Measurements from ENCODE around the gene EMP1.

EMP1 gene

DNA sequence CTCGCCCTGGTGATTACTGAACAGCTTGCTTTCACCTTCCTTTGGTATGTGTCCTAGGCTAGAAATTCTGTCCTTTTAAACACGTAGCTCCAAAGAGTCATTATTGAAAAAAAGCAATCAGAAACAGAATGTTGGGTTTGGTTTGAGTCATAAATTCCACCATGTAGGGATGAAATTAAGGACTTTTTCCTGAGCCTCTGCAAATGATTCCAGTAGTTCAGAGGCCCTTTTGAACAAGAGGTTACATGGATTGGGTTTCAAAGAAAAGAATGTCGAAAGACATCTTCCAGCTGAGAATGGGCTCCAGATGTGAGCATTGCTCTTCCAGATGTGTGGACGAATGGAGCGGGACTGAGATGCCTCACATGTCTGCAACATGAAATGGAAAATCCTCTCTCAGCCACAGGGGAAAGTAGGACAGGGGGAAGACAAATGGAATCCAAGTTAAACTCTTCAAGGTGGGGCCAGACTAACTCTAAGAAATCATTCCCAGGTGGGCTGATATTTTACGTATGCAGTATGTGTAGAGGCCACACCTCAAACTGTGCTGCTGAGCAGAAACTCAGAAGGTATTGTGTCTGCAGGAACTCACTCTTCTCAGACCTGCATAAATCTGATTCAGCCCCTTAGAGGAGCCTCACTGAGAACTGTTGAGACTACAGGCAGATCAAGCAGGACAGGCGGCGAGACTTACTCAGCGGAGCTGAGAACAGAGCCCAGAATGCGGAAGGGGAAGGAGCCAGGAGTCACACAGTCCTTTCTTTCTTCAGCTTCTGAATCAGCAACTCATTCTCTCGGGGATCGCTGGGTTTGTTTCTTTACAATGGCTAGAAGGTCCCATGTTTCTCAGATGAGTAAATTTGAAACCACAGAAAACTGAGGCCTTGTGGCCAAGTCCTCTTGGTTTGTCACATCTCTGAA lies 23.3 kb upstream of the EMP1 start:
- no peak for DNase-seq

DNA sequence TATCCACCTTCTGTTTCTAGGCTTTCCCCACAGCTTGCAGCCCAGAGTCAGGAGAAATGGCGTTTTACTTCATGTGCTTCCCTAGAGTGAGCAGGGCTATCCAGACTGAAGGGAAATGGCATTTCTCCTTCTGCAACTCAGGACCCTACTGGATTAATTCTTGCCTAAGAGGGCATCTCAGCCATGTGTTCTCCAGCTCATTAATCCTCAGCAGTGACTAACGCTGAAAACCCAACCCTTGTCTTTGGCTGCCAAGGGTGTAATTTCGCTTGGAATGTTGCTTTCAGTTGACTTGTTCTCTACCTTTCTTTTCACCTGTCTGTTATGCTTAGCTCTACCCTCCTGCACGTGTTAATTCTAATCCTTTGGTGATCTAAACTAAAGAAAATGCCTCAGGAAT lies 21.0 kb upstream of the EMP1 start:
- DNase-seq, result no peak

DNA sequence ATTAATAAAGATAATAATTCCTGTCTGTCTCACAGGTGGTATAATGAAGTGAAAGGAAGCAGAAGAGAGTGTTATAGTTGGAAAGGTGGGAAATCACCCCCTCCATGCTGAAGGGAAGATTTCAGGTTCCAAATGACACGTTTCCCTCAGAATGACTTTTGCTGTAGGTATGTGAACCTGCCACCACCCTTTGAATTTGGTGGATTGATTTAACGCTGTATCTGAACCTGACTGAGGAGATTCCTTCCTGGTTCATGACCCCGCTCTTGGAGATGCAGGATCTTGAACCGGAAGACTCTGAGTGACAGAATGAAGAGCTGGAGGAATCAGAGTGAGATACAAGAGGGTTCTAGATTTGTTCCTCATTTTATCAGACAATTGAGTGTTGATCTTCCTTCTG lies 20.3 kb upstream of the EMP1 start:
- no peak for DNase-seq

DNA sequence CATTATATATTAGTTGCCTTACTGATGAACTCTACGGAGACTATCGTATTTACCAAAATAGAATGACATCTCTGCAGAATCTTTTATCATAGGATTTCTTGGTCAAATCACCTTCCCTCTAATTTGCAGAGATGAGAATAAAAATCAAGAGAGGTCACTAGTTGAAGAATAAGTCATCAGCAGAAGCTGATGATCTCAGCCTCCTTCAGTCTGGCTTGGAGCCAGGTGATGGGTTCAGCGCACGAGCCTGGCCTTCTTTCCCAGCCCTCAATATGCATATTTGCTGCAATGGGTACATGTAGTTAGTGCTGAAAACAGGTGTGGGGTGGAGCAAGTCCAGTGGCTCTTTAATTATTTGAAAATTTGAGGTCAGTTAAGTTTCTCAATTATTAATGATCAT lies 19.2 kb upstream of the EMP1 start:
- no peak for DNase-seq

DNA sequence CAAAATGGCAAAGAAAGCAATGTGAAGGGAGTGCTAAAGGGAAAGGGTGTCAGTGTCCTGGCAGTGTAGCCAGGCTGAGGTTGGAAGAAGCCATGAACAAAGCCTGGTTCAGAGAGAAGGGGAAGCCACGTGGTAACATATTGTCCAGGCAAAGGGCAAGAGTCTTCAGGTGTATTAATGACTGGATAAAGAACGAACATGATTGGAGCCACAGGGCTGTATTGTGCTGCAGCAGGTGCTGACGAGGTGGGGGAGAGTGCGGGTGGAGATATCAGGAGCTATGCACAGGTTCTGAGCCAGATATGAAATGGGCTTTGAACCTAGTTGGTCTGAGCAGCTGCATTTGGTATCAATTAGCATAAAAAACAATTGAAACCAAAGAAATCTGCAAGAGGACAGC lies 18.6 kb upstream of the EMP1 start:
- DNase-seq, result no peak

DNA sequence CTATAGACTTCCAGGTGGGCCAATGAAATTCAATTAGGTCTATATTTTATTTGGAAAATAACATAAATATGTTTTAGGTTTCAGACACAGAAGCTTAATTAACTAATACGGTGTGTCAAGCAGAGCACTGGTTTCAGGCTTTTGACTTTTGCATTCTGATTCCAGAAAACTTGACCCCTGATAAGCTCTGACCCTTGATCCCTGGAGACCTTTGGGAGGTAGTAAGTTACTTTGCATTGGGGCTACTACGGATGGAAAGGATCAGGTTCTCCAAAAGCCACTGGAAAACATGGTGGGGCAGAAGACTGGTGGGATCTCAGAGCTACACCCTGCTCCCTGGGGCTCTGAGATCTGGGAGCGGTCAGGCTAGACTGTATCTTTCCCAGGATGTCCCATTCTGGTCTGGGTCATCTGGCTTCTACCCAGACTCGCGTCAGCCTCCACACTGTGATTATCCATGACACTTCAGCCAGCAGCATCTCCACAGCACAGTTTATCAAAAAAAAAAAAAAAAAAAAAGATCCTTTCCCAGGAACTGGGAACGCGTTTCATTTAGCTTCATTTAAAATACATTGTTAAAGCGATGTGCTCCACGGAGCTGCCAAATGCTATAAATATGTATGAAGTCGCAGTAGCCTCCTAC lies 17.8 kb upstream of the EMP1 start:
- DNase-seq, result no peak

DNA sequence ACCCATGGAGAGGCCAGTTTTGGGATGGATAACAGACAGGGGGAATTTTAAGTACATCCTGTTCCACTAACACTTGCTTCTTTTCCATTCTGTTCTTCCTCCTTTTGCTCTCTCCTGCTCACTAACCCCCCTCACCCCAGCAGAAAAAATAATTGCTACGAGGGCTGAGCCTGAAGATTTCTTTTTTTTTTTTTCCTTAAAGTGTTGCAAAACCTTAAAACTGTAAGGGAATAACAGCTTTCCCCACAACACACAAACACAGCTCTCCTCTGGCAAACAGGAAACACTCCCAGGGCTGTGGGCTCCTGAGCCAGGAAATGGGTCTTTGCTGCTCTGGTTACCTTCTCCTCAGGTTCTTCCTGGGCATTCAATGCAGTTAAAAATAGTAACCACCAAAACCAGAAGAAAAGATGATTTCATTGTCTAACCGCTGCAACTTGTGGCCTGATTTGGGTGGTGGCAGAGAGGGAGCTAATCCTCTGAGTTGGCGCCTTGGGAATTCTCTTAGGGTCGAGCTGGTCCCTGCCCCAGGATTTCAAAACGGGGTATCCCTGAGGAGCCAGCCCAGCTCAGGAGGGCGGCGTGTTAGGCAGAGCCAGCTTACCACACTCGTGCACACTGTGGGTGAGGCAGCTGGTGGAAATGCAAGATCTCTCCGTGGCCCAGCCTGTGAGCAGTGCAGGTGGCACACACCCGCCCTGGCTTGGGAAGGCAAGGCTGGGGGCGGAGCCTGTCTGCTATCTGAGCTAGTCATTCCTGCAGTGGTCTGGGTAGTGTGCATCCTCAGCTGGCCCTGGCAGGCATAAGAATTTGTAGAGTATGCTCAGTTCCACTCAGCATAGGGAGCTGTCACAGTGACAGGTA lies 17.1 kb upstream of the EMP1 start:
- no peak for DNase-seq

DNA sequence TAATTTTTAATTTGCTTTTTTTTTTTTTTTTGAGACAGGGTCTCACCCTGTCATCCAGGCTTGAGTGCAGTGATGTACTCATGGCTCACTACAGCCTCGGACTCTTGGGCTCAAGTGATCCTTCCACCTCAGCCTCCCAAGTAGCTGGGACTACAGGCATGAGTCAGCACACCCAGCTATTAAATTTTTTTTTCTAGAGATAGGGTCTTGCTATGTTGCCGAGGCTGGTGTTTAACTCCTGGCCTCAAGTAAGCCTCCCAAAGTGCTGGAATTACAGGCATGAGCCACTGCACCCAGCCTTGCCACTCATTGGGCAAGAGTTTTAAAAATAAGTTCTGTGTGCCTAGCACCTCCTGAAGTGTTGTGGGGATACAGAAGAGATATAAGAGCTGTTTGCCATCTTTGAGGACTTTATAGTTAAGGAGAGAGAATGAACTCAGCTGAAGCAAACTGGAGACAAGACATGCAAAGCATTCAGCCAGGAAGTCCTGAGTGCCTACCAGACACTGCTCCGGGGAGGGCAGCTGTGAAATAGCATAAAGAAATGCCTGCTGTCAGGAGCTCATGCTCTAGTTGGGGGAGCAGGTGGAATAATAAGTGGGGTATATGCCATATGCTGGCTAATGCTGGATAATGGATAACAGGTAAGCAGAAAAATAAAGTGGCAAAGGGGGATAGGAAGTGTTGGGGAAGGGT lies 15.0 kb upstream of the EMP1 start:
- no peak for DNase-seq

DNA sequence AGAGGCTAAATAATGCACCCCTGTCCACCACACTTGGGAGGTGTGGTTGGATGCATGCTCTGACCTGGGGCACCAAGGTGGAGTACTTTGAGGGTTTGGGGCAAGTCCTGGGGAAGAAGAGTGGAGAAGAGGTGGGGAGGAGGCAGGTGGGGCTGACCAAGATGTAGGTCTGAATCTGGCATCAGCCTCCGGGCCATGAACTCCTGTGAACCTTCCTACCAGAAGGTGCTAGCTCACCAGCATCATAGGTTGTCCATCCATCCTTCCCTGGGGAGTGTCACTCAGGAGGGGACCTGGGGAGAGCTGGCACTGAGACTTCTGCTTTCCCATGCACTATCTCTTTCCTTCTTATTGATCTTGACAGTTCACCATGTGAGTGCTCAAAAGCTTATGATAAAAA lies 13.6 kb upstream of the EMP1 start:
- no peak for DNase-seq

DNA sequence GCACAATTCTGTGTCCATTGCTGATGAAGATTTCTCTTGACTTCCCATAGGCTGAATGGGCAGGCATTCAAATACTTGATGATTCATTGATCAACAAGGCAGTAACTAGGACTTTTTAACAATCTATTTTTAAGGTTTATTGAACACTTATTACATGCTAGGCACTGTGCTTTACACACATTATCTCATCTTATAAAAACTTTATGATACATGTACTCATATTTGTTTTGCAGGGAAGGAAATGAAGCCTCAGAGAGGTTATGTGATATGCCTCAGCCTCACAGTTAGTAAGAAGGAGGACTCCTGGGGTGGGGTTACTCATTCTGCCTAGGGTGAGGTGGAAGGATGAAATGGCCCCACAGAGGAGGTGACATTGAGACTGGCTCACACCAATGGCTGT lies 12.9 kb upstream of the EMP1 start:
- no peak for DNase-seq

DNA sequence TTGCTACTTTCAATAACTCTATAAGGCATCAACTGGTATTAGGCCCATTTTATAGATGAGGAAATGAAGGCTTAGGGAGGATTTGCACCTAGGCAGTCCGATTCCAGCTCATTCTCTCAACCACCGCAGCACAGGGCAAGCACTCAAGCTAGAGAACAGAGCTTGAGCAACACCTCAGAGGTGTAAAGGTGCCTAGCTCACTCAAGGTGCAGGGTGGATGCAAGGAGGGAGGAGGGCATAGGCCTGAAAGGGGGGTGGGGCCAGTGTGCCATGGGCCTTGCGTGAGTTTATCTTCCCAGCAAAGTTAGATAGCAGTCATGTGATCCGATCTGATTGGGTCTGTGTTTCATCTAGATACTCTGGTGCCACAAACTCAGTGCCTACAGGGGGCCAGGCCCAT lies 10.2 kb upstream of the EMP1 start:
- DNase-seq, result no peak

DNA sequence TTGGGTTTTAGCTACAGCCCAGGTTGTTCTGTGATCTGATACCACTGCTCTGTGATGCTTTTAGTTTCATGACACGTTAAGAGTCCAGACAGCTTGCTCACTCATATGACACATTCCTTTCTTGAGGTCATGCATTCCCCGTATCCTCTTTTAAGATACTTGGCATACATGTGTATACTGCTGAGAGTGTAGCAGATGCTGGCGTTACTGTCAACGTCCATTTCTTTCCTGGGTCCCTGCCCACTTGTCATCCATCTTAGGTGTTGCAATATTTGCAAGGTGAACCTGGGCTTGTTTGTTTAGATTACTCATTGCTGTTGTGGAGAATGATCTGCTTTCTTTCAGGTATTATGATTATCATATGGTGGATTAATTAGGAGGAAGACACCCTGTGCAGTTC lies 9.1 kb upstream of the EMP1 start:
- no peak for DNase-seq

DNA sequence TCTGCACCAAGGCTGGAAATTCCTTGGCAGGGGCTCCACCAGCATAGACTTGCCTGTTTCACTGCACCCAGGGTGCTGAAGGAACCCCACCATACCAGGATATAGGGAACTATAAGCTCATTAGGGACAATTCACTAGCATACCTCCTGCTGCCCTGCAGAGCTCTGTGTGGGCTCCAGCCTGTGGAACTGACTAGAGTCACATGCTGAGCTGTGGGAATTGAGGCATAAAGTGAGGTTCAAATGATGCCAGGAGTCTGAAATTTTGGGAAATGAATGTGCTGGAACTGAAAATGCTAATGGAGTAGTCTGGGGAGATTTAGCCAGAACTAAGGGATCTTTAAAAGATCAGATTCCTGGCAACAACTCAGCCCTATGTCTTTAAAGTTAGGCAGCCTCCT lies 7.3 kb upstream of the EMP1 start:
- DNase-seq, result no peak

DNA sequence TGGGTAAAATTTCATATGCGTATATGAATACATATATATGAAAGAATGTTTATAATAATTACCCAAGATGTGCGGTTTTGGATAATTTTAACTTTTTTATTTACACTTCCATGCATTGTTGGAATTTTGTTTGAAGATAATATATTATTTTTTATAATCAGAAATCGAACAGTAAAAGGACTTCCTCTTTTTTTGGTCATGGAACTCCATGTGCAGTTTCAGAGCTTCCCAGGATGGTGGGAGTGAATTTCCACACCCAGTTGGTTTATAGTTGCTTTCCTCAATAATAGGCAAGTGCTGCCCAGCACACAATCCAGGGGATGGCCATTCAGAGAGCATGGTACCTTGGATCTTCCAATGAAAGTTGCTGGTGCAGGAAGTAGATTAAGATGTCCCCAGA lies 6.3 kb upstream of the EMP1 start:
- DNase-seq, result no peak

DNA sequence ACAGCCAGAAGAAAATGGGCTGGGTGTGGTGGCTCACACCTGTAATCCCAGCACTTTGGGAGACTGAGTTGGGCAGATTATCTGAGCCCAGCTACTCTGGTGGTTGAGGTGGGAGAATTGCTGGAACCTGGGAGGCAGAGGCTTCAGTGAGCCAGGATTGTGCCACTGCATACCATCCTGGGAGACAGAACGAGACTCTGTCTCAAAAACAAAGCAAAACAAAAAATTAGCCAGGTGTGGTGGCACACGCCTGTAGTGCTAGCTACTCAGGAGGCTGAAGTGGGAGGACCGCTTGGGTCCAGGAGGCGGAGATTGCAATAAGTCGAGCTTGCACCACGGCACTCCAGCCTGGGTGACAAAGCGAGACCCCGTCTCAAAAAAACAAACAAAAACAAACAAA lies 3.8 kb upstream of the EMP1 start:
- DNase-seq, result no peak

DNA sequence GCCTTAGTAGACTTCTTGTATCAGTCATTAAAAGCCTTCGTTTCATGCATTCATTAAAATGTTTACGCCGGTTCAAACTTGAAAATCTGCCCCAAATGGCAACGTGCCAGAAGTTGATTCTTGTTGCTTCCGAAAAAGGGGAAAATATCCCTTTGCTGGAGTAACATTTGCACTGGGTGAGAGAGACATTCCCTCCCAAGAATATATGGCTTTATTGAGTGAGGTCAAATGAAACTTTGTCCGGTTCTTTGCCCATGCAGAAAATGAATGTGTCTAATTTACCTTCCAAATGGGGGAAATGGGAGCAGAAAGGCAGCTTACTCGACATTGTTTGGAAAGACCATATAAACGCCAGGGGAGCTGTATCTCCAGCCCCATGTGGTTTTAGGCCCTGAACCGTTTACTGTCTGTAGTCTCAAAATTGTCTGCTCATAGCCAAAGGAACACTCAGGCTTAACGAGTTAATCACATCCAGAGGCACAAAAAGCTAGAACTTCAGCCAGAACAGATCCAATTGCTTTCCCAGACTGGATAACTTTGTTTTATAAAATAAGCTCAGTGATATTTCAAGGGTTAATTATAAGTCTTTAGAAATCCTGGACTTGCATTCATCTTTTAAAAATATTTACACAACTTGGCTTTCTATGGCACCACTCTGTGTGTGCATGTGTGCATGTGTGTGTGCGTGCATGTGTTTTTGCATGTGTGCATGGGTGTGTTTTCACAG lies 2.9 kb upstream of the EMP1 start:
- no peak for DNase-seq

DNA sequence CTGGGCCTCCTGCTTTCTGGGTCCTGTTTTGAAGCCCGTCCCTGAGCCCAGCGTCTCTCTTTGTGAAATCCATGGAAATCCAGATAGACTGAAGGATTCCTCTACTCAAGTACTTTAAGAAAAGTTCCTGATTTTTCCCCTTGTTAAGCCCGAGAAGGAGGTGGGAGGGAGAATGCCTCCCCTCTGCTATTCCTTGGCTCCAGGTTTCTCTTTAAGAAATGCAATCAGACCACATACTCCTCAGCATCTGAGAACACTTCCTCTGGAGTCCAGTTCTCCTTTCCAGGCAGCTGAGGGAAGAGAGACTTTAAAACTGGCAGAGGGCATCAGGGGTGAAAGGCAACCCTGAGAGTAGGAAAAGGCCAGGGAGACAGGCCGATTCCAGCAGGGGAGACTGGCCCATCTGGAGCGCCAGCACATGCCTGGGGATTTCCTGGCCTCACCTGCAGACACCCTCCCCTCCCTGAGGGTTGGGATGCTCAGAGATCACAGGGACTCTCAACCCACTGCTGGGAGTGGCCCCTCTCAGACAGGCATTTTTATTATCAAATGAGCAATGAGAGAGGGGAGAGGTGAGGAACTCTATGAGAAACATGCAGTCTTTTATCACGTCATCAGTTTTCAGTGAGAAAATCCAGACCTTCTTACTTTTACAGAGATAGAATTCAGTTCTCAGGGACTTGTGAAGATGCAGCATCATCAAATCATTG lies 2.0 kb upstream of the EMP1 start:
- DNase-seq, result no peak

DNA sequence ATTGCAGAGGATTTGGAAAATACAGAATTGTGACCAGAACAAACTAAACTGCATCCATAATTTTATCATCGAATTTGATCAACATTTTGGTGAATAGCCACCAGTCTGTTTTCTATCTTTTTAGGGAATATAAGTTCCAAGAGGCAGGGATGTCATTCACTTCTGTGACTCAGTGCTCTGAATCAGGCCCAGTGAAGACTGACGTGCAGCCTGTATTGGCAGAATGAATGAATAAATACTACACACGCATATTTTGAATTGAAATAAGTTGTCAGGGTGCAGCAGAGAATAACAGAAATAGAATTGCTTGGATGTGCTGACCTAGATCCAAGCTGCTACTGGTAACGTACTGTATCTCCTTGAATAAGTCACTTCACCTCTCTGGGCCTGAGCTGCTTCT lies 1.3 kb upstream of the EMP1 start:
- DNase-seq, result no peak

DNA sequence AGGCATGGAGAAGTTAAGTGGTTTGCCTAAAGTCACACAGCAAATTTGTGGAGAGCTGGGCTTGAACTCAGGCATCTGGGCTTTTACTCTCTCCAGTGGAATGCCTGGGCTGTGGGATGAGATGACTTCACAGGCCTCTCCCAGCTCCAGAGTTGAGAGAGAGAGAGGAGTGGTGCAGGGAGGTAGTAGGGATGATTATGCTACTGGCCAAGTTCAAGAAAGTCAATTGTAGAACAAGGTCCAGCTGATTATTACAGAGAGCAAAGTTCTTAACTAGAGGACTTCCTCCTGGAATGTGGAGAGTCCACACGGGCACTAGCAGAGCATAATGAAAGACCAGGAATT lies 769 bp upstream of the EMP1 start:
- no peak for DNase-seq

DNA sequence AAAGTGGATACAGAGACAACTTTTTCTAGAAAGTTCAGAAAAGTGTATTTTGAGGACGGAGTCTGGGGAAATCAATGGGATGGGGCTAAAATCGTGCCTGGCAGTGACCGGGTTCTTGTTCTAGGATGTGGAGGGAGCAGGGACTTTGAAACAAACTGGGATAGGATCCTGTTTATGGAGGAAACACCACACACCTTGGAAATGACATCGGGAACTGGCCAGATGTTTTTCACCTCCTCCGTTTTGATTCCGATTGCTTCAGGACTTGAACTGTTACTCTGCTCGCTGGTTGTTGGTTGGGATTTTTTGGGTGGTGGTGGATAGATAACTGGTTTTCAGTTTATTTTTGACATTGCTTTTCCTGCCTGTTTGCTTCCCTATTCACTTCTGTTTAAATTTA lies 506 bp downstream of the EMP1 start:
- DNase-seq, result no peak

DNA sequence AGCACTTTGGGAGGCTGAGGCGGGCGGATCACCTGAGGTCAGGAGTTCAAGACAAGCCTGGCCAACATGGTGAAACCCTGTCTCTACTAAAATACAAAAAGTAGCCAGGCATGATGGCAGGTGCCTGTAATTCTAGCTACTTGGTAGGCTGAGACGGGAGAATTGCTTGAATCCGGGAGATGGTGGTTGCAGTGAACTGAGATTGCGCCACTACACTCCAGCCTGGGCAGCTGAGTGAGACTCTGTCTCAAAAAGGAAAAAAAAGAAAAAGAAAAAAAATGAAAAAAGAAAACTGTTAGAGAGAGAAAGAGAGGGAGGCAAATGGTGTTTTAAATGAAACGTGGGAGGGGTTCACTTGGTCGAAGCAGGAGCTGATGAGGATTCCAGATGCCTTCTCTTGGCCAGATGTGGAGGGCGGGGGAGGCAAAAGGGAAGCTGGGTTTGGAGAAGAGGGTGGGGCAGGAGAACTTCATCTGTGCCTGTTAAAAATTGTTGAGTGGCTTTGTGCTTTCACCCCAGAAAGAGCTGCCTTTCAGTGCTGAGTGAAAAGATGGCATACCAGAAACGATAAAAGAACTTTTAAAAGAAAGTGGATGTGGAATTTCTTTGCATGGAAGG lies 1.1 kb downstream of the EMP1 start:
- no peak for DNase-seq
